ENCODE results near the gene HINT3. TPM values are rescaled to one million over a fixed set of nuclear protein-coding genes. Genes with fewer than 3 reads are reported as not detected.

Gene HINT3
- total and polyA plus RNA-seq, 7 experiments from 2014 or later = 7.7 to 12.4 (median 9.5) TPM

DNA sequence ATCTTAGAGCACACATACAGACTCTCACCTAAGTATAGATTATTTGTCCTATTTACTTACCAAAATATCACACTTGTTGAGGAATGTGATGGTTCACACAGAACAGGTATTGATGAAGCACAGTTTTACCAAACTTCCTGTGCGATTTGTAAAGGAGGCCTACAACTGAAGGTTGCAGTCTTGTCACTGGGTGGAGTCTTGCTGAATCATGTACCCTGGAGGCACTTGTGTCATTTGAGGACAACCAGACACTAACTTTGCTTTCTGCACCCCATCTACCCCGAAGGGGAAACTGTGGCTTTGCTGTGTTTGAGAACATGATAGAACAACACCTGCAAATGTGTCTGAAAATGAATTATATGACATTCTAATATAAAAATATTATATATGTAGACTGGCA, 32.4 kb upstream of the HINT3 start:
- intact Hi-C loops (cut with micrococcal nuclease) = loop anchor here in 1 of 2 donors (2.0 kb wide), 1 partner anchor 21 kb away; no protein-coding TSS in a partner anchor
- Histone ChIP-seq H3K27ac (ENCODE audit: low read depth, low read length) (no peak overlapping the region), H3K36me3 (ENCODE audit: control insufficient read depth in 2 of 3, insufficient read depth in 3 of 3, low read length in 3 of 3) (peaks cover 14 to 44% (median 20%) of the 10 kb centered on the region in 3 experiments), H3K27me3 (ENCODE audit: control insufficient read depth in 2 of 2, insufficient read depth in 2 of 2, low read length in 2 of 2) (no peaks in the 10 kb centered on the region), H3K4me1 (ENCODE audit: control insufficient read depth in 2 of 2, insufficient read depth in 2 of 2, low read length in 2 of 2) (peaks cover 3 to 4% of the 10 kb centered on the region in 2 donors), H3K9me3 (ENCODE audit: control insufficient read depth in 2 of 3, low read length in 3 of 3) (no peaks in the 10 kb centered on the region), H3K4me3 (ENCODE audit: low read length) (no peak overlapping the region)
- Mint-ChIP-seq H3K27ac (peak overlapping the region in 2 of 9 donors; percentile 55 to 60), H3K9me3 (no peaks in the 10 kb centered on the region), H3K4me3 (peak overlapping the region in 1 of 10 donors; percentile 18), H3K27me3 (no peaks in the 10 kb centered on the region), H3K4me1 (peaks cover 2 to 64% (median 3%) of the 10 kb centered on the region in 7 donors), H3K36me3 (peaks cover 23 to 53% (median 40%) of the 10 kb centered on the region in 5 donors)
- no peak for ATAC-seq
- no peak for DNase-seq
- POLR2A ChIA-PET = no interaction called here
- CTCF ChIA-PET = no interaction called here

- DNase-seq (no peak), ATAC-seq (no peak)
- peaks cover 0 to 61% (median 2%) of the 10 kb centered on the region in 7 donors for H3K4me1 Mint-ChIP-seq
- Histone ChIP-seq H3K4me3 (ENCODE audit: low read length) (no peak overlapping the region), H3K27ac (ENCODE audit: low read depth, low read length) (no peak overlapping the region), H3K4me1 (ENCODE audit: control insufficient read depth in 2 of 2, insufficient read depth in 2 of 2, low read length in 2 of 2) (no peaks in the 10 kb centered on the region), H3K36me3 (ENCODE audit: control insufficient read depth in 2 of 3, insufficient read depth in 3 of 3, low read length in 3 of 3) (peaks cover 14 to 44% (median 20%) of the 10 kb centered on the region in 3 experiments), H3K9me3 (ENCODE audit: control insufficient read depth in 2 of 3, low read length in 3 of 3) (no peaks in the 10 kb centered on the region), H3K27me3 (ENCODE audit: control insufficient read depth in 2 of 2, insufficient read depth in 2 of 2, low read length in 2 of 2) (no peaks in the 10 kb centered on the region)
- H3K4me3 Mint-ChIP-seq = peak overlapping the region in 1 of 10 donors; percentile 6
- CTCF ChIA-PET = interaction anchor here (0.7 kb wide), 1 partner anchor 46 kb away, joined by 3 read pairs; no protein-coding TSS in a partner anchor
- peak overlapping the region in 2 of 9 donors; percentile 53 to 60 for H3K27ac Mint-ChIP-seq
- no peaks in the 10 kb centered on the region for H3K27me3 Mint-ChIP-seq
- peaks cover 23 to 53% (median 38%) of the 10 kb centered on the region in 5 donors for H3K36me3 Mint-ChIP-seq
- no peaks in the 10 kb centered on the region for H3K9me3 Mint-ChIP-seq
- intact Hi-C loops (cut with micrococcal nuclease) = loop anchor here in 1 of 2 donors (2.0 kb wide), 1 partner anchor 20 kb away; no protein-coding TSS in a partner anchor
- POLR2A ChIA-PET = no interaction called here
These were observed 31.7 kb upstream of the HINT3 start for GRCh38 chr6:125924697-125925358.

GRCh38 chr6:125926711-125927110, 29.9 kb upstream of the HINT3 start:
- no peak overlapping the region for H3K27ac ChIP-seq (ENCODE audit: low read depth, low read length)
- intact Hi-C loops (cut with micrococcal nuclease) = no loop called here
- H3K4me3 Mint-ChIP-seq = no peak overlapping the region
- POLR2A ChIA-PET = no interaction called here
- H3K27me3 ChIP-seq (ENCODE audit: control insufficient read depth in 2 of 2, insufficient read depth in 2 of 2, low read length in 2 of 2) = no peaks in the 10 kb centered on the region
- H3K4me3 ChIP-seq (ENCODE audit: low read length) = no peak overlapping the region
- CTCF ChIA-PET = no interaction called here
- DNase-seq = no peak
- H3K4me1 Mint-ChIP-seq = peaks cover 0 to 49% (median 2%) of the 10 kb centered on the region in 7 donors
- H3K27ac Mint-ChIP-seq = no peak overlapping the region
- no peak for ATAC-seq
- H3K36me3 Mint-ChIP-seq = peaks cover 22 to 58% (median 45%) of the 10 kb centered on the region in 5 donors
- no peaks in the 10 kb centered on the region for H3K4me1 ChIP-seq (ENCODE audit: control insufficient read depth in 2 of 2, insufficient read depth in 2 of 2, low read length in 2 of 2)
- peaks cover 14 to 34% (median 18%) of the 10 kb centered on the region in 3 experiments for H3K36me3 ChIP-seq (ENCODE audit: control insufficient read depth in 2 of 3, insufficient read depth in 3 of 3, low read length in 3 of 3)
- no peaks in the 10 kb centered on the region for H3K9me3 ChIP-seq (ENCODE audit: control insufficient read depth in 2 of 3, low read length in 3 of 3)
- no peaks in the 10 kb centered on the region for H3K9me3 Mint-ChIP-seq
- no peaks in the 10 kb centered on the region for H3K27me3 Mint-ChIP-seq

GRCh38 chr6:125927761-125928160, 28.8 kb upstream of the HINT3 start:
- Histone ChIP-seq H3K36me3 (ENCODE audit: control insufficient read depth in 2 of 3, insufficient read depth in 3 of 3, low read length in 3 of 3) (peaks cover 8 to 26% (median 10%) of the 10 kb centered on the region in 3 experiments), H3K9me3 (ENCODE audit: control insufficient read depth in 2 of 3, low read length in 3 of 3) (no peaks in the 10 kb centered on the region), H3K4me3 (ENCODE audit: low read length) (no peak overlapping the region), H3K27ac (ENCODE audit: low read depth, low read length) (no peak overlapping the region), H3K4me1 (ENCODE audit: control insufficient read depth in 2 of 2, insufficient read depth in 2 of 2, low read length in 2 of 2) (no peaks in the 10 kb centered on the region), H3K27me3 (ENCODE audit: control insufficient read depth in 2 of 2, insufficient read depth in 2 of 2, low read length in 2 of 2) (no peaks in the 10 kb centered on the region)
- Mint-ChIP-seq H3K36me3 (peaks cover 19 to 51% (median 39%) of the 10 kb centered on the region in 5 donors), H3K4me3 (no peak overlapping the region), H3K4me1 (peaks cover 0 to 47% (median 2%) of the 10 kb centered on the region in 7 donors), H3K9me3 (no peaks in the 10 kb centered on the region), H3K27me3 (no peaks in the 10 kb centered on the region), H3K27ac (no peak overlapping the region)
- no peak for DNase-seq
- intact Hi-C loops (cut with micrococcal nuclease) = no loop called here
- CTCF ChIA-PET = no interaction called here
- POLR2A ChIA-PET = no interaction called here
- no peak for ATAC-seq

DNA sequence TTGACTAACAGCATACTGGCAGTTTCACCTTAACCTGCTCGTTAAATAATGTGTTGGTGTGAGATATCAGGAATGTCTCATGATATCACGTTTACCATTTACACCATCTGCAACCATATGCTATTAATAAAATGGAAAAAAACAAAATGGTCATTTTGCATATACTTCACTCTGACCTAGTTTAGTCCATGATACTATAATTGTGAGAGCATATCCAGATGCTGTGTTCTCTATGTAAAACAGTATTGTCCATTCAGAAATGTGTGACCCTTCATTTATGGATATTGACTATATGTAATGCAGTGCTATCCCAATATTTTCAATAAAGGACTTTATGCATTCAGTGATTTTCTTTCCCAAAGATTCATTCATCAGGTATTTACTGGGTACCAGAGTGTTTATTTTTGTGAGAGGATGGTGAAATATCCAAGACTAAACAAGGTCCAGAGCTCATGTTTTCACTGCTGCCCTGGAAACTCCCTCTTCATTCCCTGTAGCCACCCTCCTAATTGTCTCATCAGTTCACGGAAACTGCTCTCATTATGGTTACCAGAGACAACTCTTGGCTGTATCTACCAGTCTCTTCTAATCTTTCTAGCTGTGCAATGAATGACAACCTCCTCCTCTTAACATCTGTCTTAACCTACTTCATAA, 25.7 kb upstream of the HINT3 start:
- peaks cover 0 to 10% (median 7%) of the 10 kb centered on the region in 3 experiments for H3K36me3 ChIP-seq (ENCODE audit: control insufficient read depth in 2 of 3, insufficient read depth in 3 of 3, low read length in 3 of 3)
- H3K9me3 ChIP-seq (ENCODE audit: control insufficient read depth in 2 of 3, low read length in 3 of 3) = no peaks in the 10 kb centered on the region
- Mint-ChIP-seq H3K36me3 (peaks cover 6 to 33% (median 19%) of the 10 kb centered on the region in 5 donors), H3K27ac (no peak overlapping the region), H3K4me3 (no peak overlapping the region), H3K27me3 (peaks cover 0 to 2% (median 0%) of the 10 kb centered on the region in 5 donors), H3K9me3 (peaks cover 0 to 4% (median 0%) of the 10 kb centered on the region in 11 donors), H3K4me1 (peaks cover 0 to 22% (median 0%) of the 10 kb centered on the region in 7 donors)
- ATAC-seq (no peak), DNase-seq (no peak)
- no peaks in the 10 kb centered on the region for H3K27me3 ChIP-seq (ENCODE audit: control insufficient read depth in 2 of 2, insufficient read depth in 2 of 2, low read length in 2 of 2)
- CTCF ChIA-PET = no interaction called here
- no peaks in the 10 kb centered on the region for H3K4me1 ChIP-seq (ENCODE audit: control insufficient read depth in 2 of 2, insufficient read depth in 2 of 2, low read length in 2 of 2)
- no peak overlapping the region for H3K27ac ChIP-seq (ENCODE audit: low read depth, low read length)
- intact Hi-C loops (cut with micrococcal nuclease) = loop anchor here in 1 of 2 donors (1.0 kb wide), 1 partner anchor 12 kb away; no protein-coding TSS in a partner anchor
- H3K4me3 ChIP-seq (ENCODE audit: low read length) = no peak overlapping the region
- POLR2A ChIA-PET = interaction anchor here (0.5 kb wide), 1 partner anchor 729 kb away, joined by 3 read pairs; no protein-coding TSS in a partner anchor

DNA sequence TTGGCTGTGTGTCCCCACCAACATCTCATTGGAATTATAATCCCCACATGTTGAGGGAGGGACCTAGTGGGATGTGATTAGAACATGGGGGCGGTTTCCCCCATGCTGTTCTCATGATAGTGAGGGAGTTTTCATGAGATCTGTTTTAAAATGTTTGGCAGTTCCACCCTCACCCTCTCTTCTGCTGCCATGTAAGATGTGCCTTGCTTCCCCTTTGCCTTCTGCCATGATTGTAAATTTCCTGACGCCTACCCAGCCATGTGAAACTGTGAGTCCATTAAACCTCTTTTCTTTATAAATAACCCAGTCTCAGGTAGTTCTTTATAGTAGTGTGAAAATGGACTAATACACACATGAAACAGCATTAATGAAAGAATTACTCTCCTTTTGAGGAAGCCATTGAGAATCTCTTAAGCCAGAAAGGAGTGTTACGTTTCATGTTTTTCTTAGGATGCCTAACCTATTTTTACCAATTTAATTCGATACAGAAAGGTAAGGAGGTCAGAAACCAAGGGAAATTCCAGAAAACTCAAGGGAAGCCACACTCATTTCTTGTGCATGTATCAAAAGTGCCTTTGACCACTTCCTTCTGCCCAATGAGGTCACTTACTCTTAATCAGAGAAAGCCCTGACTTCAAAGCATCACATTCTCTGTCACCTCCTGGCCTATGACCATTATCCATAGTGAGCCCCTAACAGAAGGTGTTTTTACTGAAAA, 24.7 kb upstream of the HINT3 start:
- peaks cover 0 to 10% (median 7%) of the 10 kb centered on the region in 3 experiments for H3K36me3 ChIP-seq (ENCODE audit: control insufficient read depth in 2 of 3, insufficient read depth in 3 of 3, low read length in 3 of 3)
- H3K4me3 Mint-ChIP-seq = no peak overlapping the region
- no peak overlapping the region for H3K4me3 ChIP-seq (ENCODE audit: low read length)
- H3K9me3 Mint-ChIP-seq = peaks cover 0 to 4% (median 0%) of the 10 kb centered on the region in 11 donors
- H3K4me1 ChIP-seq (ENCODE audit: control insufficient read depth in 2 of 2, insufficient read depth in 2 of 2, low read length in 2 of 2) = no peaks in the 10 kb centered on the region
- peaks cover 0 to 2% (median 0%) of the 10 kb centered on the region in 5 donors for H3K27me3 Mint-ChIP-seq
- H3K36me3 Mint-ChIP-seq = peaks cover 6 to 33% (median 19%) of the 10 kb centered on the region in 5 donors
- ATAC-seq (peak; percentile 34), DNase-seq (no peak)
- H3K27me3 ChIP-seq (ENCODE audit: control insufficient read depth in 2 of 2, insufficient read depth in 2 of 2, low read length in 2 of 2) = no peaks in the 10 kb centered on the region
- intact Hi-C loops (cut with micrococcal nuclease) = loop anchor here in 1 of 2 donors (1.0 kb wide), 1 partner anchor 13 kb away; no protein-coding TSS in a partner anchor
- no peak overlapping the region for H3K27ac ChIP-seq (ENCODE audit: low read depth, low read length)
- CTCF ChIA-PET = no interaction called here
- POLR2A ChIA-PET = interaction anchor here (0.6 kb wide), 1 partner anchor 138 kb away, joined by 4 read pairs; no protein-coding TSS in a partner anchor
- no peaks in the 10 kb centered on the region for H3K9me3 ChIP-seq (ENCODE audit: control insufficient read depth in 2 of 3, low read length in 3 of 3)
- H3K4me1 Mint-ChIP-seq = peaks cover 0 to 18% (median 0%) of the 10 kb centered on the region in 7 donors
- peak overlapping the region in 3 of 9 donors; percentile 9 to 24 (median 19) for H3K27ac Mint-ChIP-seq
